GM12878 (cell line): ENCODE results near the gene HINT3. TPM values are rescaled to one million over a fixed set of nuclear protein-coding genes. Genes with fewer than 3 reads are reported as not detected.

Experiments
- CBFB ChIP-seq: IDR thresholded peaks from 2 replicates; pipeline ENCODE4 v1.6.1; 2016; ENCODE audit warnings: antibody characterized with exemption, low read depth
- CBX3 ChIP-seq: fragments of 200-600 bp; sonication (generic); IDR thresholded peaks from 2 replicates; pipeline ENCODE4 v1.6.1; 2016; ENCODE audit warnings: low read depth, borderline replicate concordance
- CREB1 ChIP-seq: IDR thresholded peaks from 2 replicates; pipeline ENCODE4 v1.6.1; 2012; ENCODE audit warnings: low read depth, mild to moderate bottlenecking, inconsistent platforms
- CTCF ChIP-seq, 3 experiments: IDR thresholded peaks in 2 of 3; conservative IDR thresholded peaks in 1 of 3; 2 replicates each; pipeline ENCODE4 v1.5.1; 2011; ENCODE audit warnings: low read depth in 3 of 3, low read length in 3 of 3, mild to moderate bottlenecking in 3 of 3, control low read depth in 2 of 3, moderate library complexity in 2 of 3, inconsistent platforms in 1 of 3, mixed read lengths in 1 of 3; ENCODE audit not compliant: control insufficient read depth in 2 of 3, insufficient read depth in 1 of 3; ENCODE audit errors: extremely low read depth in 1 of 3
- EGR1 ChIP-seq, 2 experiments: IDR thresholded peaks; 1 replicate in 1 of 2; 2 replicates in 1 of 2; pipeline ENCODE4 v1.6.1; 2011 to 2012; ENCODE audit warnings: low read depth in 2 of 2, low read length in 2 of 2, borderline replicate concordance in 1 of 2, mild to moderate bottlenecking in 1 of 2, moderate library complexity in 1 of 2
- ELK1 ChIP-seq: IDR thresholded peaks from 2 replicates; pipeline ENCODE4 v1.6.1; 2012; ENCODE audit warnings: low read depth, low read length, improper control_type of control experiment
- FOXK2 ChIP-seq: fragments of 450-650 bp; IDR thresholded peaks from 2 replicates; pipeline ENCODE4 v1.6.1; 2017; ENCODE audit warnings: mild to moderate bottlenecking, moderate library complexity
- IKZF1 ChIP-seq: fragments of 450-650 bp; conservative IDR thresholded peaks from 2 replicates; pipeline ENCODE4 v1.6.1; 2017; ENCODE audit warnings: antibody characterized with exemption, mild to moderate bottlenecking
- KDM1A ChIP-seq: fragments of 200-600 bp; sonication (generic); IDR thresholded peaks from 2 replicates; pipeline ENCODE4 v1.6.1; 2016; ENCODE audit warnings: borderline replicate concordance
- NFXL1 ChIP-seq: fragments of 450-650 bp; IDR thresholded peaks from 2 replicates; pipeline ENCODE4 v1.6.1; 2017; ENCODE audit warnings: antibody characterized with exemption, mild to moderate bottlenecking, borderline replicate concordance
- NR2C2 ChIP-seq: IDR thresholded peaks from 2 replicates; pipeline ENCODE4 v1.6.1; 2011; ENCODE audit warnings: borderline replicate concordance, low read depth; ENCODE audit not compliant: control insufficient read depth, insufficient read length
- PML ChIP-seq: IDR thresholded peaks from 2 replicates; pipeline ENCODE4 v1.6.1; 2012; ENCODE audit warnings: low read length, inconsistent platforms
- PRDM15 ChIP-seq: fragments of 450-650 bp; formaldehyde crosslinking; IDR thresholded peaks from 2 replicates; pipeline ENCODE4 v1.4.0; 2020; ENCODE audit warnings: mild to moderate bottlenecking, moderate library complexity
- RAD21 ChIP-seq: IDR thresholded peaks from 2 replicates; pipeline ENCODE4 v1.6.1; 2011; ENCODE audit warnings: mild to moderate bottlenecking, low read depth, low read length, moderate library complexity; ENCODE audit not compliant: insufficient read depth
- RFX5 ChIP-seq: IDR thresholded peaks from 2 replicates; pipeline ENCODE4 v1.6.1; 2011; ENCODE audit warnings: low read depth, low read length, improper control_type of control experiment
- SMARCA5 ChIP-seq: fragments of 450-650 bp; IDR thresholded peaks from 2 replicates; pipeline ENCODE4 v1.6.1; 2017; ENCODE audit warnings: mild to moderate bottlenecking
- TARDBP ChIP-seq: IDR thresholded peaks from 2 replicates; pipeline ENCODE4 v1.6.1; 2016; ENCODE audit warnings: borderline replicate concordance
- TCF12 ChIP-seq: IDR thresholded peaks from 2 replicates; pipeline ENCODE4 v1.6.1; 2011; ENCODE audit warnings: low read depth, mild to moderate bottlenecking, low read length
- ZBTB40 ChIP-seq: fragments of 450-650 bp; IDR thresholded peaks from 2 replicates; pipeline ENCODE4 v1.6.1; 2016; ENCODE audit warnings: mild to moderate bottlenecking, moderate library complexity, borderline replicate concordance
- polyA plus RNA-seq, 11 experiments: library from polyadenylated mRNA; depleted of rRNA in 4 of 11; unstranded in 6 of 11; stranded (reverse) in 5 of 11; fragments of >200 nt; fragmentation: Nextera tagmentation in 4 of 11; fragmentation: Illumina TruSeq in 1 of 11; extraction: Ambion mirVana in 4 of 11; extraction: Trizol in 1 of 11; gene quantifications; 1 replicate in 1 of 11; 2 replicates in 10 of 11; pipeline versions ENCODE4 v1.2.1 to v1.2.3, GENCODE V29; 2011 to 2016; ENCODE audit warnings: inconsistent platforms in 2 of 11, missing spikeins in 2 of 11, low read depth in 1 of 11
- total RNA-seq, 4 experiments: library from RNA; depleted of rRNA in 3 of 4; stranded (reverse); fragments of >200 nt in 3 of 4; fragmentation: Illumina TruSeq in 1 of 4; extraction: Trizol in 1 of 4; gene quantifications; 2 replicates each; pipeline versions ENCODE4 v1.2.1 to v1.2.3, GENCODE V29; 2013 to 2021

Gene HINT3
- total and polyA plus RNA-seq, 10 of the 15 experiments (the other 5 are each of a cell fraction or from before 2014, with no cell fraction given), result 0.72 to 9.1 (median 5.4) TPM

- peak; percentile 100 for TF ChIP-seq ELK1
- TF ChIP-seq RAD21, result no peak
- TF ChIP-seq FOXK2, result no peak
- TF ChIP-seq CTCF (IDR thresholded peaks at IDR 0.05 in 2 of 3, conservative IDR thresholded peaks at IDR 0.05 in 1 of 3; ENCODE audit: control insufficient read depth in 2 of 3, extremely low read depth in 1 of 3, insufficient read depth in 1 of 3, low read depth in 3 of 3, low read length in 3 of 3), result no peak
- TF ChIP-seq CBFB, result peak; percentile 61; the same call in 1 of the 2 replicates
- TF ChIP-seq EGR1 (IDR thresholded peaks at IDR 0.05; ENCODE audit: borderline replicate concordance in 1 of 2, low read depth in 2 of 2, low read length in 2 of 2), result no peak
- peak; percentile 79 for TF ChIP-seq IKZF1
- no peak for TF ChIP-seq TCF12
- peak; percentile 57; the same call in 1 of the 2 replicates for TF ChIP-seq SMARCA5
- TF ChIP-seq NR2C2, result no peak
- no peak for TF ChIP-seq ZBTB40
- TF ChIP-seq CBX3, result no peak
- TF ChIP-seq CREB1, result peak; percentile 44
- TF ChIP-seq KDM1A, result no peak
- no peak for TF ChIP-seq RFX5
- no peak for TF ChIP-seq NFXL1
- TF ChIP-seq PRDM15 (CRISPR knock-in tag), result no peak
- no peak for TF ChIP-seq TARDBP
- peak; percentile 92 for TF ChIP-seq PML
These were observed 37.6 kb upstream of the HINT3 start (continued) for GRCh38 chr6:125918681-125919566.
